Esophagus squamous epithelium (tissue), 4 donors: Measurements from ENCODE around the gene S100A8.

ENCODE experiments used
- CTCF ChIP-seq, 6 experiments: fragments of 450-650 bp in 4 of 6; fragments of 200-600 bp in 2 of 6; sonication (generic) in 2 of 6; IDR thresholded peaks; one replicate each; pipeline ENCODE4 v1.5.1; 2016 to 2019; ENCODE audit warnings: antibody characterized with exemption in 6 of 6, mild to moderate bottlenecking in 4 of 6, moderate library complexity in 4 of 6
- POLR2A ChIP-seq, 4 donors: fragments of 450-650 bp; IDR thresholded peaks; one replicate each; pipeline ENCODE4 v1.6.1; 2017; ENCODE audit warnings: antibody characterized with exemption in 4 of 4, mild to moderate bottlenecking in 4 of 4, moderate library complexity in 3 of 4

- TF ChIP-seq CTCF (IDR thresholded peaks at IDR 0.05), result peak; percentile 23 to 71 (median 56)
- no peak for TF ChIP-seq POLR2A (IDR thresholded peaks at IDR 0.05)
These were observed 13.9 kb upstream of the S100A8 start for GRCh38 chr1:153404768-153405167.
